SK-N-SH treated with all-trans-retinoic acid at 6 μM for 48 hours (cell line): ENCODE measurements around the gene GRM5.

Experiments
- ATAC-seq: fragments of 200-7000 bp; cut with Tn5 transposase; 3 replicates; pipeline ENCODE4 v1.9.1; 2020; ENCODE audit warnings: mild to moderate bottlenecking, moderate library complexity
- ARNTL ChIP-seq: fragments of 450-650 bp; formaldehyde crosslinking; IDR thresholded peaks from 2 replicates; pipeline ENCODE4 v1.5.0; 2020; ENCODE audit warnings: low read depth, mild to moderate bottlenecking, moderate library complexity, borderline replicate concordance
- BACH2 ChIP-seq: fragments of 250-450 bp; sonication (Bioruptor Pico); IDR thresholded peaks from 2 replicates; pipeline ENCODE4 v1.9.0; 2021; ENCODE audit warnings: mild to moderate bottlenecking, borderline replicate concordance
- CREB5 ChIP-seq: fragments of 250-450 bp; sonication (Bioruptor Pico); IDR thresholded peaks from 2 replicates; pipeline ENCODE4 v1.5.1; 2020; ENCODE audit warnings: low read depth, mild to moderate bottlenecking, moderate library complexity
- CSDC2 ChIP-seq: fragments of 250-450 bp; sonication (Bioruptor Pico); IDR thresholded peaks from 2 replicates; pipeline ENCODE4 v1.5.0; 2020; ENCODE audit warnings: mild to moderate bottlenecking, moderate library complexity
- ESRRG ChIP-seq: fragments of 250-450 bp; sonication (Bioruptor Pico); IDR thresholded peaks from 2 replicates; pipeline ENCODE4 v1.6.1; 2021; ENCODE audit warnings: mild to moderate bottlenecking
- GLIS3 ChIP-seq: fragments of 250-450 bp; sonication (Bioruptor Pico); IDR thresholded peaks from 2 replicates; pipeline ENCODE4 v1.5.0; 2020; ENCODE audit warnings: mild to moderate bottlenecking, moderate library complexity
- ISL1 ChIP-seq: fragments of 250-450 bp; sonication (Bioruptor Pico); IDR thresholded peaks from 2 replicates; pipeline ENCODE4 v2.1.2; 2022; ENCODE audit warnings: mild to moderate bottlenecking, moderate library complexity
- OSR1 ChIP-seq: fragments of 250-450 bp; sonication (Bioruptor Pico); IDR thresholded peaks from 2 replicates; pipeline ENCODE4 v1.8.0; 2022; ENCODE audit warnings: moderate library complexity, mild to moderate bottlenecking, inconsistent platforms
- PPARA ChIP-seq: fragments of 250-450 bp; sonication (Bioruptor Pico); IDR thresholded peaks from 2 replicates; pipeline ENCODE4 v1.5.0; 2020; ENCODE audit warnings: mild to moderate bottlenecking, borderline replicate concordance
- RARB ChIP-seq: fragments of 250-450 bp; sonication (Bioruptor Pico); IDR thresholded peaks from 2 replicates; pipeline ENCODE4 v1.8.0; 2021; ENCODE audit warnings: mild to moderate bottlenecking, moderate library complexity
- SNAI2 ChIP-seq: fragments of 250-450 bp; sonication (Bioruptor Pico); IDR thresholded peaks from 2 replicates; pipeline ENCODE4 v1.5.0; 2020; ENCODE audit warnings: mild to moderate bottlenecking, moderate library complexity
- TCF4 ChIP-seq: fragments of 250-450 bp; sonication (Bioruptor Pico); IDR thresholded peaks from 2 replicates; pipeline ENCODE4 v1.8.0; 2021; ENCODE audit warnings: mild to moderate bottlenecking, moderate library complexity, borderline replicate concordance
- TOX ChIP-seq: fragments of 250-450 bp; sonication (Bioruptor Pico); IDR thresholded peaks from 2 replicates; pipeline ENCODE4 v1.8.0; 2021; ENCODE audit warnings: mild to moderate bottlenecking, moderate library complexity, borderline replicate concordance
- TSHZ2 ChIP-seq: fragments of 250-450 bp; sonication (Bioruptor Pico); IDR thresholded peaks from 2 replicates; pipeline ENCODE4 v1.5.0; 2020; ENCODE audit warnings: mild to moderate bottlenecking, moderate library complexity
- ZC3H10 ChIP-seq: fragments of 250-450 bp; sonication (Bioruptor Pico); IDR thresholded peaks from 2 replicates; pipeline ENCODE4 v1.5.1; 2021; ENCODE audit warnings: mild to moderate bottlenecking, moderate library complexity
- ZFP3 ChIP-seq: fragments of 250-450 bp; sonication (Bioruptor Pico); IDR thresholded peaks from 2 replicates; pipeline ENCODE4 v1.5.0; 2020; ENCODE audit warnings: mild to moderate bottlenecking, moderate library complexity
- ZFP30 ChIP-seq: fragments of 450-650 bp; formaldehyde crosslinking; IDR thresholded peaks from 2 replicates; pipeline ENCODE4 v1.5.0; 2022; ENCODE audit warnings: mild to moderate bottlenecking, moderate library complexity
- ZNF565 ChIP-seq: fragments of 450-650 bp; formaldehyde crosslinking; conservative IDR thresholded peaks from 2 replicates; pipeline ENCODE4 v1.5.0; 2020; ENCODE audit warnings: low read depth, mild to moderate bottlenecking, moderate library complexity
- ZNF70 ChIP-seq: fragments of 450-650 bp; formaldehyde crosslinking; IDR thresholded peaks from 2 replicates; pipeline ENCODE4 v1.5.0; 2020; ENCODE audit warnings: mild to moderate bottlenecking, moderate library complexity
- ZNF8 ChIP-seq: fragments of 450-650 bp; formaldehyde crosslinking; IDR thresholded peaks from 2 replicates; pipeline ENCODE4 v1.5.0; 2020; ENCODE audit warnings: mild to moderate bottlenecking, moderate library complexity
- TF ChIP-seq, protein P1 (sequence below): fragments of 250-450 bp; sonication (Bioruptor Pico); IDR thresholded peaks from 2 replicates; pipeline ENCODE4 v1.8.0; 2021; ENCODE audit warnings: low read depth, mild to moderate bottlenecking, moderate library complexity, borderline replicate concordance
- TF ChIP-seq, protein P2 (sequence below): fragments of 250-450 bp; sonication (Bioruptor Pico); IDR thresholded peaks from 2 replicates; pipeline ENCODE4 v1.5.1; 2021; ENCODE audit warnings: mild to moderate bottlenecking, moderate library complexity
- TF ChIP-seq, protein P3 (sequence below): fragments of 250-450 bp; sonication (Bioruptor Pico); IDR thresholded peaks from 2 replicates; pipeline ENCODE4 v1.8.0; 2020; ENCODE audit warnings: mild to moderate bottlenecking, moderate library complexity, borderline replicate concordance

GRM5 gene

GRCh38 chr11:88770475-88771079 is 295.2 kb downstream of the GRM5 start:
- TF ChIP-seq, protein P1, sequence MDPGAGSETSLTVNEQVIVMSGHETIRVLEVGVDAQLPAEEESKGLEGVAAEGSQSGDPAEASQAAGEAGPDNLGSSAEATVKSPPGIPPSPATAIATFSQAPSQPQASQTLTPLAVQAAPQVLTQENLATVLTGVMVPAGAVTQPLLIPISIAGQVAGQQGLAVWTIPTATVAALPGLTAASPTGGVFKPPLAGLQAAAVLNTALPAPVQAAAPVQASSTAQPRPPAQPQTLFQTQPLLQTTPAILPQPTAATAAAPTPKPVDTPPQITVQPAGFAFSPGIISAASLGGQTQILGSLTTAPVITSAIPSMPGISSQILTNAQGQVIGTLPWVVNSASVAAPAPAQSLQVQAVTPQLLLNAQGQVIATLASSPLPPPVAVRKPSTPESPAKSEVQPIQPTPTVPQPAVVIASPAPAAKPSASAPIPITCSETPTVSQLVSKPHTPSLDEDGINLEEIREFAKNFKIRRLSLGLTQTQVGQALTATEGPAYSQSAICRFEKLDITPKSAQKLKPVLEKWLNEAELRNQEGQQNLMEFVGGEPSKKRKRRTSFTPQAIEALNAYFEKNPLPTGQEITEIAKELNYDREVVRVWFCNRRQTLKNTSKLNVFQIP: no peak
- no peak for TF ChIP-seq RARB
- no peak for TF ChIP-seq ZNF70 (CRISPR knock-in tag)
- no peak for TF ChIP-seq ISL1 (CRISPR knock-in tag)
- TF ChIP-seq, protein P2, sequence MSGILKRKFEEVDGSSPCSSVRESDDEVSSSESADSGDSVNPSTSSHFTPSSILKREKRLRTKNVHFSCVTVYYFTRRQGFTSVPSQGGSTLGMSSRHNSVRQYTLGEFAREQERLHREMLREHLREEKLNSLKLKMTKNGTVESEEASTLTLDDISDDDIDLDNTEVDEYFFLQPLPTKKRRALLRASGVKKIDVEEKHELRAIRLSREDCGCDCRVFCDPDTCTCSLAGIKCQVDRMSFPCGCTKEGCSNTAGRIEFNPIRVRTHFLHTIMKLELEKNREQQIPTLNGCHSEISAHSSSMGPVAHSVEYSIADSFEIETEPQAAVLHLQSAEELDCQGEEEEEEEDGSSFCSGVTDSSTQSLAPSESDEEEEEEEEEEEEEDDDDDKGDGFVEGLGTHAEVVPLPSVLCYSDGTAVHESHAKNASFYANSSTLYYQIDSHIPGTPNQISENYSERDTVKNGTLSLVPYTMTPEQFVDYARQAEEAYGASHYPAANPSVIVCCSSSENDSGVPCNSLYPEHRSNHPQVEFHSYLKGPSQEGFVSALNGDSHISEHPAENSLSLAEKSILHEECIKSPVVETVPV: no peak
- no peak for ATAC-seq

GRCh38 chr11:88744140-88744539 is 321.6 kb downstream of the GRM5 start:
- ATAC-seq: no peak
- TF ChIP-seq ZNF565 (CRISPR knock-in tag): no peak
- TF ChIP-seq TSHZ2 (CRISPR knock-in tag): no peak
- no peak for TF ChIP-seq RARB
- TF ChIP-seq ESRRG: no peak
- TF ChIP-seq, protein P3, sequence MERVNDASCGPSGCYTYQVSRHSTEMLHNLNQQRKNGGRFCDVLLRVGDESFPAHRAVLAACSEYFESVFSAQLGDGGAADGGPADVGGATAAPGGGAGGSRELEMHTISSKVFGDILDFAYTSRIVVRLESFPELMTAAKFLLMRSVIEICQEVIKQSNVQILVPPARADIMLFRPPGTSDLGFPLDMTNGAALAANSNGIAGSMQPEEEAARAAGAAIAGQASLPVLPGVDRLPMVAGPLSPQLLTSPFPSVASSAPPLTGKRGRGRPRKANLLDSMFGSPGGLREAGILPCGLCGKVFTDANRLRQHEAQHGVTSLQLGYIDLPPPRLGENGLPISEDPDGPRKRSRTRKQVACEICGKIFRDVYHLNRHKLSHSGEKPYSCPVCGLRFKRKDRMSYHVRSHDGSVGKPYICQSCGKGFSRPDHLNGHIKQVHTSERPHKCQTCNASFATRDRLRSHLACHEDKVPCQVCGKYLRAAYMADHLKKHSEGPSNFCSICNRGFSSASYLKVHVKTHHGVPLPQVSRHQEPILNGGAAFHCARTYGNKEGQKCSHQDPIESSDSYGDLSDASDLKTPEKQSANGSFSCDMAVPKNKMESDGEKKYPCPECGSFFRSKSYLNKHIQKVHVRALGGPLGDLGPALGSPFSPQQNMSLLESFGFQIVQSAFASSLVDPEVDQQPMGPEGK (CRISPR knock-in tag): no peak
- TF ChIP-seq OSR1 (CRISPR knock-in tag): no peak
- no peak for TF ChIP-seq ZNF70 (CRISPR knock-in tag)
- no peak for TF ChIP-seq SNAI2 (CRISPR knock-in tag)
- no peak for TF ChIP-seq CSDC2 (CRISPR knock-in tag)
- no peak for TF ChIP-seq TOX (CRISPR knock-in tag)
- no peak for TF ChIP-seq BACH2
- no peak for TF ChIP-seq ARNTL (CRISPR knock-in tag)
- no peak for TF ChIP-seq TCF4 (CRISPR knock-in tag)
- no peak for TF ChIP-seq ZNF8
- TF ChIP-seq, protein P2: no peak
- no peak for TF ChIP-seq CREB5
- TF ChIP-seq ZFP3 (CRISPR knock-in tag): no peak
- no peak for TF ChIP-seq ISL1 (CRISPR knock-in tag)
- no peak for TF ChIP-seq GLIS3 (CRISPR knock-in tag)

GRCh38 chr11:88739524-88739923 is 326.3 kb downstream of the GRM5 start:
- no peak for ATAC-seq
- TF ChIP-seq TOX (CRISPR knock-in tag) (no peak), ISL1 (CRISPR knock-in tag) (no peak), ZNF8 (no peak), GLIS3 (CRISPR knock-in tag) (no peak), PPARA (CRISPR knock-in tag) (no peak), ZNF70 (CRISPR knock-in tag) (no peak), ESRRG (no peak), SNAI2 (CRISPR knock-in tag) (no peak), CSDC2 (CRISPR knock-in tag) (no peak), ZC3H10 (CRISPR knock-in tag) (no peak), ARNTL (CRISPR knock-in tag) (no peak), TCF4 (CRISPR knock-in tag) (no peak), ZNF565 (CRISPR knock-in tag) (no peak), OSR1 (CRISPR knock-in tag) (no peak), ZFP30 (no peak), RARB (no peak)
- TF ChIP-seq, protein P2: no peak
